ENCODE data around the gene HCK.
"Not testable (repeated sequence)": the region's sequence is repeated elsewhere in the genome, so short reads cannot be mapped to it uniquely, and the experiment has no call there.

HCK gene

DNA sequence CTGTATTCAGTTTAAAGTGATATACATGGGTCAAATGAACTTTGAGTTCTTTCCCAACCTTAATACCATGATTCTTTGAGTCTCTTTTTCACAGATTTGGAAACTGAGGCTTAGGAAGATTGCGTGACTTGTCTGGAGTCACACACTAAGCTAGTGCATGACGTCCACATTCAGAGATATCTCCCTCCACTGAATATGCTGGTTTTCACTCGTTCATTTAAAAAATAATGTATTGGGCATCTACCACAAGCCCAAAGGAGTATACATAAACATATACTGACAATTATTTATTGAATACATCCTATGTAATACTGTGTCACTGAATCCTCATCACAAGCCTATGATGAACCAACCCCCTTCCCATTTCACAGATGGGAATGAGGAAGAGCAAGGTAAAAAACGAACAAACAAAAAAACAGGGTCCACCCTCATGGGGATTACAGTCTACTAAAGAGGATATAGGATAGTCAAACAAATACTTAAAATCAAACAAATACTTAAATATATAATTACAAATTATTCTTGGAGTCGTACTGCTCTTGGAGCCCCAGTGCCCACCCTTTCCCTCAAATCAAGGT lies 56.9 kb downstream of the HCK start:
- no peak for DNase-seq (ENCODE audit: low read depth)

- peak; percentile 92 for DNase-seq (ENCODE audit: low read depth)
These were observed 57.5 kb downstream of the HCK start, which contains the start of gene TM9SF4 for GRCh38 chr20:32109392-32110172. TM9SF4 (plus strand) TSS chr20:32109714; CDS start chr20:32109741, 27 bp downstream.

DNA sequence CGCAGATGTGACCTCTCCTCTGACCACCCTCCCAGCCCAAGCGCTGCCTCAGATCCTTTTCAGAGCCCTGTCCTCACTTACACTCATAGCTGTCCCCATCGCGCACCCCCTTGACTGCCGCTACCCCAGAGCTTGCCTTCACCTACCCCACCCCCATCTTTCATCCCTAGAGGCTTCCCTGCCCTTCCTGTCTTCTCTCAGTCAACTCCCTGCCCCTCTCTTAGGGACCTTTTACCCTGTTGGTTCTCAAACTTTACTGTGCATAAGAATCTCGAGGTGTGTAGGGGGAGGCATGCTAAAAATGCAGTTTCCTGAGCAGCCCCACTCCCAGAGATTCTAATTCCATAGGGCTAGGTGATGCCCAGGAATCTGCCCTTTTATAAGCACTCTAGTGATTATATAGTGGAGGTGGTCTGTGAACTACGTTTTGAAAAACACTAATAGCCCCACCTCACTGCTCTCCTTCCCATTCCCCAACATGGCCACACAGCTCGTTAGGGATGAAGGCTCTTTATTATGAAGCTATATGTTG lies 58.2 kb downstream of the HCK start:
- no peak for DNase-seq (ENCODE audit: low read depth)

DNA sequence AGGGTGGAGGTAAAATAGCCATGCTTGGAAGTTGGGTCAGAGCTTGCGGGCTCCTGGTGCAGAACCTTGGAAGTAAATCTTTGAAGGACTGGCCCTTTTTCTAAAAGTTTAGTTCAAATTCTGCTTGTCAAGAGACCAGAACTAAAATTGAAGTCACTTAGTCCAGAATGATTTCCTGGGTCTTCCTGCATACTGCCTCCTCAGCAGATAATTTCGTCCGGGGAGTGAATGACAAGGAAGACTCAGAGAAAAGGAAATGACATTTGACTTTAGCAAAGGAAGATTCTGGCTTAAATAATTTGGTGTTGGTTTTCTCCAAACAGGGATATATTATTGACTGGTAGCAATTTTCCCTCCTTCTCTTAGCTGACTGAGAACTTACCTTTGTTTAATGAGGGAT lies 58.7 kb downstream of the HCK start:
- no peak for DNase-seq (ENCODE audit: low read depth)

- no peak for DNase-seq (ENCODE audit: low read depth)
These were observed 59.2 kb downstream of the HCK start for GRCh38 chr20:32111156-32111686.

GRCh38 chr20:32111753-32112152 lies 59.7 kb downstream of the HCK start:
- no peak for DNase-seq (ENCODE audit: low read depth)

DNA sequence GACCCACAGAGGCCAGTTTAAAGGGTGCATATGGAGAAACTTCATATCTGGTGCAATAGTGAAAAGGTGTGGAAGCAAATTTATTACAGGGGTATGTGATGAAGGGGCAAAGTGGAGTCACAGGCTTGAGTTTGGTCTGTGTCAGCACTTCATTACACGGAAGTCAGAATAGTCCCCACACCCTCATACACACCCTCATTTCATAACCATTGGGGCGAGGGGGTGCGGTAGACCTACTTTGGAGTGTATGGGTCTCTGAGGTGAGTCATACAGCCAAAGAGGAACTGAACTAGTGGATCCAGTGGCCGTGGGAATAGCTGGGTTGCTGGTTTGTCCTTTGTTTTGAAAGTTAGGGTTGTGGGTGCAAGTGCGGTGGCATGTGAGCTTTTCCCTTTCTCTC lies 60.8 kb downstream of the HCK start:
- no peak for DNase-seq (ENCODE audit: low read depth)

DNA sequence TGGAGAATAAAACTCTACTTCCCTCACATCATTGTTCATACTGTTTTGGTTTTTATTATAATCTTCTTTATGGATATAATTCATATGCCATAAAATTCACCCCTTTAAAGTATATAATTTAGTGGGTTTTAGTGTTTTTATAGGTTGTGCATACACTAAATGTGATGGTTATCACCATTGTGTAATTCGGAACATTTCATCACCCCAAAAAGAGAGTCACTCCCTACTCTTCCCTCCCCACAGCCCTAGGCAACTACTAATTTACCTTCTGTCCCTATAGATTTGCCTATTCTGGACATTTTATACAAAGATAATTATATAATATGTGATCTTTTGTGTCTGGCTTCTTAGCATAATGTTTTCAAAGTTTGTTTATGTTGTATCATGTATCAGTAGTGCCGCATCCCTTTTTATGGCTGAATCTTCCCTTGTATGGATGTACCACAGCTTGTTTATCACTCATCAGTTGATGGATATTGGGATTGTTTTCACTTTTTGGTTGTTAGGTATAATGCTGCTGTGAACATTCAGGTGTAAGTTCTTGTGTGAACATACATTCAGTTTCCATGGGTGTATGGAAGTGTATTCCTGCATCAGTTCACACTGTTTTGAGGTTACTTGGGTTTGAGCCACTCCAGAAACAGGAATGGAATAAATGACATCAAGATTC lies 61.7 kb downstream of the HCK start:
- no peak for DNase-seq (ENCODE audit: low read depth)

DNA sequence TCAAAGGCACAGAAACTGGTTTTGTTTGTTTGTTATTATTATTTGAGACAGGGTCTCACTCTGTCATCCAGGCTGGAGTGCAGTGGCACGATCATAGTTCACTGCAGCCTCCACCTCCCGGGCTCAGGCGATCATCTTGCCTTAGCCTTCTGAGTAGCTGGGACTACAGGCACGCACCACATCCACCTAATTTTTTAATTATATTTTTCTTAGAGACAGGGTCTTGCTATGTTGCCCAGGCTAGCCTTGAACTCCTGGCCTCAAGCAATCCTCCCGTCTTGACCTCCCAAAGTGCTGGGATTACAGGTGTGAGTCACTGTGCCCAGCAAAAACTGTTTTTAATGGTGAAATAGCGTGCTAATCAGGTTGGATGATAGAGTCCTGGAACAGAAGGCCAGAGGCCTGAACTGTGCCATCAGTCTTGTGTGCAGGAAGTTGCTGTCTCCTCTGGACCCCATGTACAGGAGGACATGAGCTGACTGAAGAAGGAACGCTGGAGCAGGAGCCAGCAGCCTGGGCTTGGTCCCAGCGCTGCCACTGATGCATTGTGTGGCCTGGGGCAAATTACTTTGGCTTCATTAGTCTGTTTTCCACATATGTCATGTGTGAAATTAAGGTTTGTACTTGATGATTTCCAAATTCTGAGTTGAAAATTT lies 62.4 kb downstream of the HCK start:
- DNase-seq (ENCODE audit: low read depth), result peak; percentile 27

DNA sequence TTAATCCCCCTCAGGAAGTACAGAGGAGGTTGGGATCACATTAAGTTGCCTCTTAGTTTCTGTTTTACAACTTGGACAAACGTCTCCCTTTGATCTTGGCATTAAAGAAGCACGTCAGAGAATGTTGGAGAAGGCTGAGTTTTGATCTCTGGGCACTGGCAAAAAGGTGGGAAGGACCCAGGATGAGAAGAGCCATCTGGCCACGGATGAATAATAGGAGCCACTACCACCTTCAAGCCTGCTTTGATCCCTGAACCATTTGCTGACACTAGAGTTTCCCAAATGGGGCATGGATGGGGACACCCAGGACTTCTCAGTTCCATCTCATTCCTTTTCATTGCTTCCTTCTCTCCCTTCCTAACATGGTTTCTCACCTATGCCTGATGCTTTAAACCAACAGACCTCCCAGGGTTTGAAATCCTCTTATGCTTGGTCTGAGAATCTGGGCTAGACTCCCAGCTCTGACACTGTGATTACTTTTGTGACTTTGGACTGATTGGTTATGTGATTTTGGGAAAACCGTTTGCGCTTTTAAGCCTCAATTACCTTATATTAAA lies 63.2 kb downstream of the HCK start:
- DNase-seq (ENCODE audit: low read depth), result no peak

DNA sequence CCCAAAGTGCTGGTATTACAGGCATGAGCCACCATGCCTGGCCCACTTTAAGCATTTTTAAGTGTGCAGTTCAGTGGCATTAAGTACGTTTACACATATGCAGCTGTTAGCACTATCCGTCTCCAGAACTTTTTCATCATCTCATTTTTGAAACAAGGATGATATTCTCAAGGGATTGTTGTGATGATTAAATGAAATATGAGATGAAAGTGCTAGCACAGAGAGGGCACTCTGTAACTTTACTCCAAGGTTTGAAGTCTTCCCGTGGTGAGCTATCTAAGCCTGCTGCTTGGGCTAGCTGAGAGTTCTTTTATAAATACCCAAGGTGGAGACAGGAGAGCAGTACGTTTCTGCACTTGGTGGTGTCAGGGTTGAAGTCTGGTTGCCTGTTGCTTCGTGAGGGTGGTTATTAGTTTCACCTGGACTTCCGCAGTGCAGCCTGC lies 64.1 kb downstream of the HCK start:
- DNase-seq (ENCODE audit: low read depth), result no peak

GRCh38 chr20:32116796-32117195 lies 64.8 kb downstream of the HCK start:
- not testable (repeated sequence) for DNase-seq (ENCODE audit: low read depth)

- DNase-seq (ENCODE audit: low read depth), result not testable (repeated sequence)
These were observed 66.4 kb downstream of the HCK start for GRCh38 chr20:32118427-32118826.

- DNase-seq (ENCODE audit: low read depth), result no peak
These were observed 67.7 kb downstream of the HCK start for GRCh38 chr20:32119734-32120133.

GRCh38 chr20:32121908-32122307 lies 69.9 kb downstream of the HCK start:
- not testable (repeated sequence) for DNase-seq (ENCODE audit: low read depth)

GRCh38 chr20:32123088-32123487 lies 71.0 kb downstream of the HCK start:
- DNase-seq (ENCODE audit: low read depth), result no peak

GRCh38 chr20:32124916-32125454 lies 72.9 kb downstream of the HCK start:
- DNase-seq (ENCODE audit: low read depth), result no peak

DNA sequence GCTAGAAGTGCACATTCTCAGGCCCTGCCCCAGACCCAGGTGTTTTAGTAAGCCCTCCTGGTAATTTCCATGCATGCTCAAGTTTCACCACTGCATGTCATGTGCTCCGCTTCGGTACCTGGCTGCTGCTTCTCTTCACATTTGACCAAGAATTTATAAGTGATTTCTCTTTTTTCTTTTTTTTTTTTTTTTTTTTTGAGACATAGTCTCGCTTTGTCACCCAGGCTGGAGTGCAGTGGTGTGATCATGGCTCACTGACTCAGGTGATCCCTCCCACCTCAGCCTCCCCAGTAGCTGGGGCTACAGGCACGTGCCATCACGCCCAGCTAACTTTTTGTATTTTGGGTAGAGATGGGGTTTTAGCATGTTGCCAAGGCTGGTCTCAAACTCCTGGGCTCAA lies 73.5 kb downstream of the HCK start:
- no peak for DNase-seq (ENCODE audit: low read depth)

DNA sequence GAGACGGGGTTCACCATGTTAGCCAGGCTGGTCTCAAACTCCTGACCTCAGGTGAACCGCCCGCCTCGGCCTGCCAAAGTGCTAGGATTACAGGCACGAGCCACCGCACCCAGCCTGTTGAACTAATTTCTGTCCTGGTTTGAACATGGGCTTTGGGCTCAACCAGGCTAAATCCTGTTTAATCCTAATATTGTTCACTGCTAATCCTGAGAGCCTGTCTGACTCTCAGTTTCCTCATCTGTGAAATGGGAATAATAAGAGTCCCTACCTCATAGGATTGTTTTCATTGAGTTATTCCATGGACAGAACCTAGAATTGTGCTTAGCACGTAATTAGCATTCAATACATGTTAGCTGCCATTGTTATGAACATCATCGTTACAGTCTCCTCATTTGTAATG lies 74.9 kb downstream of the HCK start:
- DNase-seq (ENCODE audit: low read depth), result no peak

DNA sequence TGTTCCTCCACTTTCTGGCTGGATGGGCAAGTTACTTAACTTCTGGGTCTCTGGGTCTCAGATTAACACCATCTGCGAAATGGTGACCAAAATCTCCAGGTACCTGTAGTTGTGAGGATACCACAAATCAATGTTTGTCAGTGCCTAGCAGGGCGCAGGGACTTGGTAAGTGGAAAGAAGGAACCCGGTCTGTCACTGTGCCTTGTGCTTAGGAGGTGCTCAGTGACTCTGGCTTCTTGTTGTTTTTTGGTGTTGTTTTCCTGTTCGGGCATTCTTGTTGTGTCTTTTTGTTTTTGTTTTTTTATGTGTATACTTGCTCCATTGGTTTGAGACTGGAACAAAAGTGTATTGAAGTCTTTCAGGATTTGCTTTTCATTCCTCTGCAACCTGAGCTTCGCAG lies 75.3 kb downstream of the HCK start:
- DNase-seq (ENCODE audit: low read depth), result no peak

GRCh38 chr20:32128167-32128566 lies 76.1 kb downstream of the HCK start:
- no peak for DNase-seq (ENCODE audit: low read depth)

- DNase-seq (ENCODE audit: low read depth), result no peak
These were observed 77.8 kb downstream of the HCK start for GRCh38 chr20:32129863-32130262.
